Activated CD8-positive, alpha-beta memory T cell treated with anti-CD3 and anti-CD28 coated beads, Interleukin-2, amount 10 ng/mL, durations not matched to agents 7 days and 5 days (primary cell): ENCODE data around the gene ARMC7. TPM values are rescaled to one million over a fixed set of nuclear protein-coding genes. Genes with fewer than 3 reads are reported as not detected.
"Not testable (repeated sequence)": the region's sequence is repeated elsewhere in the genome, so short reads cannot be mapped to it uniquely, and the experiment has no call there.

Source experiments
- ATAC-seq: fragments of 150-1000 bp; cut with Tn5 transposase; one replicate; pipeline ENCODE4 v1.10.0; 2021; ENCODE audit warnings: moderate library complexity
- CTCF ChIA-PET: fragments of 350-600 bp; sonication (Branson Sonifier 250); formaldehyde crosslinking; loops from one replicate; lab custom pipeline; 2021; ENCODE audit warnings: antibody characterized with exemption; lab: Charles Lee
- DNase-seq: peaks from one replicate; pipeline ENCODE4 v3.0.0-alpha.2; 2020
- H3K27ac Mint-ChIP-seq: one replicate; pipeline ENCODE4 v1.8.0; 2021; ENCODE audit warnings: mild to moderate bottlenecking, mixed read lengths
- H3K27me3 Mint-ChIP-seq: one replicate; pipeline ENCODE4 v1.8.0; 2021; ENCODE audit warnings: mixed read lengths
- H3K36me3 Mint-ChIP-seq: one replicate; pipeline ENCODE4 v1.8.0; 2021; ENCODE audit warnings: mild to moderate bottlenecking, mixed read lengths
- H3K4me1 Mint-ChIP-seq: one replicate; pipeline ENCODE4 v1.8.0; 2021; ENCODE audit warnings: mixed read lengths
- H3K4me3 Mint-ChIP-seq: one replicate; pipeline ENCODE4 v1.8.0; 2021; ENCODE audit warnings: mild to moderate bottlenecking, moderate library complexity, mixed read lengths
- H3K9me3 Mint-ChIP-seq: one replicate; pipeline ENCODE4 v1.8.0; 2022; ENCODE audit warnings: low read depth, mixed read lengths
- total RNA-seq, 2 experiments: library from RNA; stranded (reverse); gene quantifications; one replicate each; pipeline ENCODE4 v1.2.3, GENCODE V29; 2021

ARMC7 gene
- total RNA-seq, 2 experiments from 2014 or later: 13.5 to 14.5 TPM

GRCh38 chr17:75113798-75114551 lies 4.2 kb downstream of the ARMC7 start:
- Mint-ChIP-seq H3K4me3 (peak overlapping the region; percentile 84), H3K4me1 (peaks cover 34% of the 10 kb centered on the region), H3K36me3 (peaks cover 20% of the 10 kb centered on the region), H3K27me3 (no peaks in the 10 kb centered on the region), H3K9me3 (no peaks in the 10 kb centered on the region), H3K27ac (peak overlapping the region; percentile 85)
- peak; percentile 78 for ATAC-seq
- DNase-seq: peak; percentile 95
- CTCF ChIA-PET: interaction anchor here (0.5 to 11.2 kb wide), 62 partner anchors 8 to 342 kb away, joined by 3 to 257 read pairs (median 5); partner anchors contain the start of genes ATP5PD, CDR2L, GGA3 and GRB2

DNA sequence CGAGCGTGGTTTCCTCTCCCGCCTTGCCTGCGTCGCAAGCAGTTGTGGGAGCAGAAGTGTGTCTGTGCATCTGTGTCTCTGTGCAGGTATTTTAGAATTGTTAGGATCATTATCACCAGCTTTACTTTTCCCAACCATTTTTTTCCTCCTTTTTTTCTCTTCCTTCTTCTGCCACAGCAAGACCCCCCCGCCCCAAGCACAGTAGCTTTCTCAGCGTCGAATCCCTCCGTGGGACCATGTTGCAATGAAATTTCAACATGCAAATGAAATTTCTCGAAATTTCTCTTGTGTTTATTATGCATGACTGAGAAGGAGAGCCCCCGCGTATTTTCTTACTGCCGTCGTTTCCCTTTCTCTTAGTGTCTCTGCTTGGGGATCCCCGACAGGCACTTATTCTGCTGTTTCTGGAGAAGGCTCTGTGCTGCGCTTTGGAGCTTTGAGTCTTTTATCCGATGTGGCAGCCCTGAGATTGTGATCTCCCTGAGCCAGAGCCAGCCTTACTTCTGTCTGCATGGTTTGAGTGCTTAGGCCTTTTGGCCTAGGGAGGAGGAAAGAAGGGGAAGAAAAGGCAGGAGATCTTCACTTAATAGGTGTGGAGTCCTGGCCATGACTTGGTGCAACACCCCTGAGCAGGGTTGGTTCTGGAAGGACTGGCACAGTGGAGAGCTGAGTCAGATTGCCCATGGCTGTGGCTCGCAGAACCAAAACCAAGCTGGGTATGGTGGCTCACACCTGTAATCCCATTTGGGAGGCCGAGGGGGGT lies 5.0 kb downstream of the ARMC7 start:
- no peaks in the 10 kb centered on the region for H3K9me3 Mint-ChIP-seq
- peak overlapping the region; percentile 85 for H3K27ac Mint-ChIP-seq
- no peak for DNase-seq
- CTCF ChIA-PET: interaction anchor here (0.5 to 11.2 kb wide), 59 partner anchors 9 to 342 kb away, joined by 3 to 257 read pairs (median 6); partner anchors contain the start of genes ATP5PD, CDR2L, GGA3 and GRB2
- peaks cover 22% of the 10 kb centered on the region for H3K36me3 Mint-ChIP-seq
- no peaks in the 10 kb centered on the region for H3K27me3 Mint-ChIP-seq
- H3K4me3 Mint-ChIP-seq: peak overlapping the region; percentile 84
- peaks cover 32% of the 10 kb centered on the region for H3K4me1 Mint-ChIP-seq
- ATAC-seq: no peak

DNA sequence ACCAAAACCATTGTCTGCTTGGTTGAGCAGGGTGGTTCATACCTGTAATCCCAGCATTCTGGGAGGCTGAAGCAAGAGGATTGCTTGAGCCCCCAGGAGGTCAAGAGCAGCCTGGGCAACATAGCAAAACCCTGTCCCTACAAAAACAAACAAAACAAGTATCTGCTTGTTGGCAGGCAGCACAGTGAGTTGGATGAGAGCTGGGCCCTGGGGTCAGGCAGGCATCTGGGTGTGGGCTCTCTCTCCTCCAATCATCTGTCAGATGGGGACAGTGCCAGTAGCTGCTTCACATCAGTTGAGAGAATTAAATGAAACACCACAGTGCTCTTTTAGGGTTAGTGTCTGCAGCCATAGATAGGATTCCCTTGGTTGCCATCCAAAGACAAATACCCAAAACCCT lies 5.8 kb downstream of the ARMC7 start:
- H3K9me3 Mint-ChIP-seq: no peaks in the 10 kb centered on the region
- CTCF ChIA-PET: interaction anchor here (1.0 to 11.2 kb wide), 13 partner anchors 12 to 297 kb away, joined by 3 to 257 read pairs (median 14); partner anchors contain the start of genes NT5C and NUP85
- H3K4me3 Mint-ChIP-seq: no peak overlapping the region
- DNase-seq: no peak
- H3K4me1 Mint-ChIP-seq: peaks cover 29% of the 10 kb centered on the region
- no peaks in the 10 kb centered on the region for H3K27me3 Mint-ChIP-seq
- H3K27ac Mint-ChIP-seq: no peak overlapping the region
- H3K36me3 Mint-ChIP-seq: peaks cover 26% of the 10 kb centered on the region
- ATAC-seq: no peak

DNA sequence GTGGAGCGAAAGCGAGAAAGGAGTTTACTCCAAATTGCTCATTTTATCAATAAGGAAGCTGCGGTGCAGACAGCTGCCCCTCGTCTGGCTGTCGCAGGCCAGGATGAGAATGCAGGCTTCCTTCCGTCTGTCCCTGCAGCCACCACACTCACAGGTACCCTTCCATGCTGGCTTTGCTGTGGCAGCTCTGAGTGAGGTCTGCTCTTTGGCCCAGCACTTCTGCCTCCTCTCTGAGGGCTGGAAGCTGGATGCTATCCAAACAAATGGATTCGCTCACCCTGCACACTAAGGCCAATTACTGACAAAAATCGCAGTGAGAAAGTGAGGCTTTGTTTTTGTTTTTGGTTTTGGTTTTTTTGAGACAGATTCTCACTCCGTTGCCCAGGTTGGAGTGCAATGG lies 7.0 kb downstream of the ARMC7 start:
- no peak for DNase-seq
- Mint-ChIP-seq H3K36me3 (peaks cover 25% of the 10 kb centered on the region), H3K27me3 (no peaks in the 10 kb centered on the region), H3K9me3 (no peaks in the 10 kb centered on the region), H3K27ac (no peak overlapping the region), H3K4me3 (no peak overlapping the region), H3K4me1 (peaks cover 22% of the 10 kb centered on the region)
- CTCF ChIA-PET: interaction anchor here (1.1 to 11.2 kb wide), 5 partner anchors 8 to 156 kb away, joined by 3 to 257 read pairs (median 217); partner anchors contain the start of genes NT5C and NUP85
- ATAC-seq: no peak

DNA sequence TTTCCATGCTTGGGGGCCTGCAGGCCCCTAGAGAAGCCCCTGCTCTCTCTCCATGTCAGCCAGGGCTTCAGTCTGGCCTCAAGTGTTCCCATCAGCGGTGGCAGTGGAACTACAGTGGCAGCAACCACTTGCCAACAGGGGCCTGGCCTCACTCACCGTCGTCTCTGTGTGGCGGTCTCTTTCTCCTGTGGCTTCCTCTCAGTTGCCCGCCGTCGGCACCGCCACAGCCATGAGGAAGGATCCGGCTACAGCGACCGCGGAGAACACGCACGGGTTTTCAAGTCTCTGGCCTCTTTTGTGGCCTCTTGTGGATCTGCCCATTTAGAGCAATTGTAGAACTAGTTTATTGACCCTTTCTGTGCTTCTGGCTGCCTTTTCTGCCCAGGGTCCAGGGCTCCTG lies 8.5 kb downstream of the ARMC7 start:
- Mint-ChIP-seq H3K4me1 (peaks cover 17% of the 10 kb centered on the region), H3K36me3 (peaks cover 17% of the 10 kb centered on the region), H3K4me3 (no peak overlapping the region), H3K27me3 (no peaks in the 10 kb centered on the region), H3K9me3 (no peaks in the 10 kb centered on the region), H3K27ac (no peak overlapping the region)
- CTCF ChIA-PET: interaction anchor here (1.0 to 11.2 kb wide), 4 partner anchors 9 to 157 kb away, joined by 3 to 257 read pairs (median 122); partner anchors contain the start of genes NT5C and NUP85
- ATAC-seq (no peak), DNase-seq (no peak)

DNA sequence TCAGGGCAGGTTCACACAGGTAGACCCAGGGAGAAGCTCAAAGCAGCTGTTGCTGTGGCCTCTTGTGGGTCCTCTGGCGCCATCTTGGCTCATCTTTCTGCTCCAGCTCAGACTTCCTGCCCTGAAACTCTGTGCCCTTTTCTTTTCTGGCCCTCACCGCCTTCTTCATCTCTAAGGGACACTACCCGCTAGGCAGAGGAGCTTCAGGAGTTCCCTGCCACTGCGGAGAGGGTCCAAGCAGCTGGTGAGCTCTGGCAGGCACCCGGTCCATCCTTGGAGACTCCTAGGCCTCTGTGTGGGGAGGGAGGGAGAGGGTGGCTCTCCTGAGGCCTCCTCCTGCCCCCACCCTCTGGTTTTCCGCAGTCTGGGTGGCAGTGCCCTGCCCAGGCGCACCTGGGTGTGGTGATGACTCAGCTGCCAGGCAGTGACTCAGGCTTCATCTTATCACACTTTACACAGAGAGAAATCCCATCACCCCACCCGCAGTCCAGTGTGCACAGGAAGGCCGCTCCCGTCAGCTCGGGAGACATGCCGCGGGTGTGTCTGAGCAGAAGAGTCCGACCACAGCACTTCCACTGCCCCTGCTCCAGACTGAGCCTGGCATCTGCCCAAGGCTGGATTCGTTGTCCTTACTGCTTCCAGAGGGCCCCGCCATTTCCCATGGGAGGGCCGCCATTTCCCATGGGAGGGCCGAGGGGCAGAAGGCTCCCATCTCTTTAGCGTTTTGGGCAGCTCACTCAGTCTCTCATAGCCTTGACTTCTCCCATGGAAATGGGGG lies 14.5 kb downstream of the ARMC7 start:
- Mint-ChIP-seq H3K4me3 (no peak overlapping the region), H3K4me1 (peaks cover 29% of the 10 kb centered on the region), H3K36me3 (peaks cover 11% of the 10 kb centered on the region), H3K27me3 (no peaks in the 10 kb centered on the region), H3K27ac (peak overlapping the region; percentile 71), H3K9me3 (no peaks in the 10 kb centered on the region)
- DNase-seq: peak; percentile 56
- CTCF ChIA-PET: interaction anchor here (0.7 to 14.6 kb wide), 7 partner anchors 8 to 164 kb away, joined by 3 to 233 read pairs (median 3); partner anchors contain the start of gene ARMC7
- ATAC-seq: peak; percentile 53

- CTCF ChIA-PET: interaction anchor here (1.4 to 14.6 kb wide), 3 partner anchors 11 to 47 kb away, joined by 3 to 233 read pairs (median 6); partner anchors contain the start of gene ARMC7
- Mint-ChIP-seq H3K36me3 (peaks cover 16% of the 10 kb centered on the region), H3K9me3 (no peaks in the 10 kb centered on the region), H3K27ac (peak overlapping the region; percentile 62), H3K27me3 (no peaks in the 10 kb centered on the region), H3K4me3 (no peak overlapping the region), H3K4me1 (peaks cover 34% of the 10 kb centered on the region)
- DNase-seq: no peak
- no peak for ATAC-seq
Measured at GRCh38 chr17:75124819-75125162, 15.0 kb downstream of the ARMC7 start.

DNA sequence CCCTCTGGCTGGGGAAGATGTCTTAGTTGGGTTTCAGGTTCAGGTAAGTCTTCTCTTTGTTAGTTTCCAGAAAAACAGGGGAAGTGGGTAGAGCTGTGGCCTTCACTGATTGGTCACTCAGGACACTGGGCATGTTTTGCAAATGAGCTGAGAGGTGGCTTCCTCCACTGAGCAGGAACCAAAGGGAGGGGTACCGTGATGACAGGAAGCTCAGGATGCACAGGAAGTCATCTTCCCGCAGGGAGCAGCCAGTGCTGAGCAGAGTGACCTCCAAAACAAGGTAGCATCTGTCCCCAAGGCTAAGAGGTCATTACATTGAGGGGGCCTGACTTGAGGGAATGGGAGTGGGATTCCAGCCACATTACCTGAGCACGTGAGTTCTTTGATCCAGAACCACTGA lies 16.2 kb downstream of the ARMC7 start:
- ATAC-seq (peak; percentile 46), DNase-seq (peak; percentile 59)
- peaks cover 16% of the 10 kb centered on the region for H3K36me3 Mint-ChIP-seq
- CTCF ChIA-PET: interaction anchor here (0.7 to 14.6 kb wide), 4 partner anchors 12 to 45 kb away, joined by 3 to 233 read pairs (median 4); partner anchors contain the start of genes ARMC7 and JPT1
- peaks cover 40% of the 10 kb centered on the region for H3K4me1 Mint-ChIP-seq
- H3K27me3 Mint-ChIP-seq: no peaks in the 10 kb centered on the region
- no peaks in the 10 kb centered on the region for H3K9me3 Mint-ChIP-seq
- H3K4me3 Mint-ChIP-seq: peak overlapping the region; percentile 2
- peak overlapping the region; percentile 80 for H3K27ac Mint-ChIP-seq

GRCh38 chr17:75126954-75127353 lies 17.2 kb downstream of the ARMC7 start:
- no peak overlapping the region for H3K27ac Mint-ChIP-seq
- no peak overlapping the region for H3K4me3 Mint-ChIP-seq
- no peak for DNase-seq

GRCh38 chr17:75127936-75128335 lies 18.2 kb downstream of the ARMC7 start:
- peaks cover 50% of the 10 kb centered on the region for H3K4me1 Mint-ChIP-seq
- peak overlapping the region; percentile 43 for H3K27ac Mint-ChIP-seq
- not testable (repeated sequence) for H3K4me3 Mint-ChIP-seq, DNase-seq, H3K27me3 Mint-ChIP-seq, H3K9me3 Mint-ChIP-seq, ATAC-seq
- peaks cover 14% of the 10 kb centered on the region for H3K36me3 Mint-ChIP-seq
- CTCF ChIA-PET: interaction anchor here (1.6 to 14.6 kb wide), 2 partner anchors 14 to 74 kb away, joined by 4 to 233 read pairs; partner anchors contain the start of gene ARMC7

More at GRCh38 chr17:75126954-75127353, 17.2 kb downstream of the ARMC7 start:
- no peaks in the 10 kb centered on the region for H3K9me3 Mint-ChIP-seq
- H3K4me1 Mint-ChIP-seq: peaks cover 43% of the 10 kb centered on the region
- H3K36me3 Mint-ChIP-seq: peaks cover 14% of the 10 kb centered on the region
- CTCF ChIA-PET: interaction anchor here (0.9 to 14.6 kb wide), 3 partner anchors 9 to 44 kb away, joined by 3 to 233 read pairs (median 6); partner anchors contain the start of gene ARMC7
- H3K27me3 Mint-ChIP-seq: no peaks in the 10 kb centered on the region
- no peak for ATAC-seq

DNA sequence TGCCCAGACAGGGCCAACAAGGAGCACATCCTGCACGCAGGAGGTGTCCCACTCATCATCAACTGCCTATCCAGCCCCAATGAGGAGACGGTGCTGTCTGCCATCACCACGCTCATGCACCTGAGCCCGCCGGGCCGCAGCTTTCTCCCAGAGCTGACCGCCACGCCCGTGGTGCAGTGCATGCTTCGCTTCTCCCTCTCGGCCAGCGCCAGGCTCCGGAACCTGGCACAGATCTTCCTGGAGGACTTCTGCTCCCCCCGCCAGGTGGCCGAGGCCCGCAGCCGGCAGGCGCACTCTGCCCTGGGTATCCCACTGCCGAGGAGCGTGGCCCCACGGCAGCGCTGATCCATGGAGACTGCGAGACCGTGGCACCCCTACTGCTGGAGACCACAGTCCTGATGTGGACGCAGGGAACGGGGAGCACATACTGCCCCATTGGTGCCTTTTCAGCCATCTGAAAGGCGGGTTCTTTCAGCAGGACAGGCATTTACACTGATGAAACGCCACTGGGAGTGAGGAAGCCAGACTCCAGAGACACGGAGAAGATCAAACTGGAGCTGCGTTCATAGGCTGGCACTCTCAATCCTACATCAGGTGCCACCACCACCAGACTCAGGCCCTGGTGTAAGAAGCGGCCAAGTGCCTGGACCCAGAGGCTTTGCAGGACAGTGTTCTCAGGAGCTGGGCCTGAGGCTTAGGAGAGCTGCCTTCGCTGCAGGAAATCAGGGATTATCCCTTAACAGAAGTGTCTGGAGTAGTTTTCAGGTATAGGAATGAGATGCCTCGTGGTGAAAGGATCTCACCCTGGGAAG lies 19.1 kb downstream of the ARMC7 start:
- H3K4me3 Mint-ChIP-seq: peak overlapping the region; percentile 41
- H3K27ac Mint-ChIP-seq: no peak overlapping the region
- DNase-seq (no peak), ATAC-seq (no peak)
- no peaks in the 10 kb centered on the region for H3K27me3 Mint-ChIP-seq
- peaks cover 12% of the 10 kb centered on the region for H3K36me3 Mint-ChIP-seq
- peaks cover 52% of the 10 kb centered on the region for H3K4me1 Mint-ChIP-seq
- no peaks in the 10 kb centered on the region for H3K9me3 Mint-ChIP-seq
- CTCF ChIA-PET: interaction anchor here (0.9 to 14.6 kb wide), 4 partner anchors 15 to 167 kb away, joined by 3 to 233 read pairs (median 12); partner anchors contain the start of gene ARMC7
